Hematopoietic multipotent progenitor cell treated with erythropoietin and hydrocortisone succinate and interleukin-3 and kit ligand, for 15 days (in vitro differentiated cells): ENCODE results near the gene GNG7.
"Not testable (repeated sequence)": the region's sequence is repeated elsewhere in the genome, so short reads cannot be mapped to it uniquely, and the experiment has no call there.

Experiments
- DNase-seq: peaks from one replicate; pipeline ENCODE4 v3.0.0-alpha.2; 2015; ENCODE audit warnings: low spot score

GNG7 gene

GRCh38 chr19:2483484-2484151 is 218.9 kb downstream of the GNG7 start:
- no peak for DNase-seq

GRCh38 chr19:2483084-2483483 is 219.4 kb downstream of the GNG7 start:
- DNase-seq: no peak

- DNase-seq: no peak
Observed at GRCh38 chr19:2482354-2483038, 220.0 kb downstream of the GNG7 start.

GRCh38 chr19:2481466-2481865 is 221.0 kb downstream of the GNG7 start:
- no peak for DNase-seq

DNA sequence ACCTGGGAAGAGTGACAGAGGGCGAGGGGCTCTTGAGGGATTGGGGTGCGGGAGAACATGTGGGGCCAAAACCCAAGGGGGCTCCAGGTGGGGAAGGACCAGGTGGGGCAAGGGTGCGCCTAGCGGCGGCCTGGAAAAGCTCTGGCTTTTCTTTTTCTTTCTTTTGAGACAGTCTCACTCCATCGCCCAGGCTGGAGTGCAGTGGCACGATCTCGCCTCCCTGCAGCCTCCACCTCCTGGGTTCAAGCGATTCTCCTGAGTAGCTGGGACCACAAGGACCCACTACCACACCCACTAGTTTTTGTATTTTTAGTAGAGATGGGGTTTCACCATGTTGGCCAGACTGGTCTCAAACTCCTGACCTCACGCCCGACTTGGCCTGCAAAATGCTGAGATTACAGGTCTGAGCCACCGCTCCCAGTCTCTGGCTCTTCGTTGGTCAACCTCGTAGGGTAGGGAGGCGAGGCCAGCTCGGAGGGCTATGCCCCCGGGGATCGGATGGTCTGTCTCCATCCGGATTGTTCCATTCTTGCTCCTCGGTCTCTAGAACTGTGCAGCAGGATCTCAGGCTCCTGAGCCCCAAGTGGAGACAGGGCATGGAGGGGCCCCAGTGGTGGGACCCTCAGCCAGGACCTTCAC is 222.8 kb downstream of the GNG7 start:
- no peak for DNase-seq

GRCh38 chr19:2478756-2479555 is 223.5 kb downstream of the GNG7 start:
- no peak for DNase-seq

GRCh38 chr19:2478278-2478755 is 224.2 kb downstream of the GNG7 start:
- no peak for DNase-seq

GRCh38 chr19:2477732-2478191 is 224.7 kb downstream of the GNG7 start:
- no peak for DNase-seq

- no peak for DNase-seq
Observed at GRCh38 chr19:2477141-2477710, 225.3 kb downstream of the GNG7 start.

DNA sequence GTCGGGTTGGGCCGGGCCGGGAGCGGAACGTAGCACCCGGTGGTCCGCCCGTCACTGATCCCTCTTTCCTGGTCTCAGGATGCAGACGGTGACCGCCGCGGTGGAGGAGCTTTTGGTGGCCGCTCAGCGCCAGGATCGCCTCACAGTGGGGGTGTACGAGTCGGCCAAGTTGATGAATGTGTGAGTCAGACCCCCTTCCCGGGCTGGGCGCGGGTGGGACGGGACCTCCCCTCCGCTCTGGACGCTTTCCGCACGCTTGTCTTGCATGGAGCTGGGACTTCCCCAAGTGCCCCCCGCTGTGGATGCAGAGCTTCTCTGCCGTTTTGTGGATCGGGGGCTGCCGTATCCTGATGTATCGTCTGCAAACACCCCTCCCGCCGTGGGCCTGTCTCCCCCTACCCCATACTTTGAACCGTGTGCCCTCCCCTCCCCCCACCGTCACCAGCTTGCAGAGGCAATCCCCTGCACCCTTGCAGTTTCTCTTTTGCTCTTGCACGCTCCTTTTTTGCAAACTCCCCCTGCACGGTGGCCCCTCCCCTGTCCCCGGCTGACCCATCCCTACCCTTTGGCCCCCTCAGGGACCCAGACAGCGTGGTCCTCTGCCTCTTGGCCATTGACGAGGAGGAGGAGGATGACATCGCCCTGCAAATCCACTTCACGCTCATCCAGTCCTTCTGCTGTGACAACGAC is 225.9 kb downstream of the GNG7 start:
- no peak for DNase-seq

GRCh38 chr19:2475702-2476450 is 226.6 kb downstream of the GNG7 start, which contains the start of gene GADD45B:
Gene GADD45B, plus strand, starts transcription at chr19:2476127. Its CDS starts 232 bp downstream, at chr19:2476359.
- DNase-seq: peak; percentile 86

- DNase-seq: no peak
Observed at GRCh38 chr19:2475018-2475701, 227.3 kb downstream of the GNG7 start.

GRCh38 chr19:2474232-2475017 is 228.1 kb downstream of the GNG7 start:
- peak; percentile 73 for DNase-seq

- not testable (repeated sequence) for DNase-seq
Observed at GRCh38 chr19:2469915-2470200, 232.6 kb downstream of the GNG7 start.

- DNase-seq: no peak
Observed at GRCh38 chr19:2469102-2469914, 233.2 kb downstream of the GNG7 start.

GRCh38 chr19:2468596-2468995 is 233.9 kb downstream of the GNG7 start:
- no peak for DNase-seq

DNA sequence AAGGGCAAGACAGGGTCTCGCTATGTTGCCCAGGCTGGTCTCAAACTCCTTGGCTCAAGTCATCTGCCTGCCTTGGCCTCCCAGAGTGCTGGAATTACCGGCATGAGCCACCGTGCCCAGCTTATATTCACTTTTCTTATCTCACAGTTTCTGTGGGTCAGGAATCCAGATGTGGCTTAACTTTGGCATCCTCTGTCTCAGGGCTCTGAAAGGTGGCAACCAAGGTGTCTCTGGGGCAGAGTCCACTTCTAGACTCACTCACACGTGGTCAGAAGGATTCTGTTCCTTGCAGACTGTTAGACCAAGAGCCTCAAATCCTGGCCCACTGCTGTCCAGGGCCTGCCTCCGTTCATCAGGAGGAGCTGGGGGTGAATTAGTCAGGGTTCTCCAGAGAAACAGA is 238.1 kb downstream of the GNG7 start:
- no peak for DNase-seq

DNA sequence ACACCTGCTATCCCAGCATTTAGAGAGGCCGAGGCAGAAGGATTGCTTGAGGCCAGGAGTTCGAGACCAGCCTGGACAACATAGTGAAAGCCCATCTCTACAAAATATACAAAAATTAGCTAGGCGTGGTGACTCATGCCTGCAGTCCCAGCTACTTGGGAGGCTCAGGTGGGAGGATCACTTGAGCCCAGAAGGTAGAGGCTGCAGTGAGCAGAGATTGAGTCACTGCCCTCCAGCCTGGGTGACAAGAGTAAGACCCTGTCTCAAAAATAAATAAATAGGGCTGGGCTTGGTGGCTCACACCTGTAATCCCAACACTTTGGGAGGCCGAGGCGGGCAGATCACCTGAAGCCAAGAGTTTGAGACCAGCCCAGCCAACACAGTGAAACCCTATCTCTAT is 238.8 kb downstream of the GNG7 start:
- DNase-seq: not testable (repeated sequence)
